Measurements from ENCODE around the gene GRHPR. TPM values are rescaled to one million over a fixed set of nuclear protein-coding genes. Genes with fewer than 3 reads are reported as not detected.
A peak's percentile ranks its signal among the peaks of the same experiment; 100 is the strongest.

GRHPR gene
- total and polyA plus RNA-seq, 7 donors, result 72.2 to 138 (median 100) TPM

DNA sequence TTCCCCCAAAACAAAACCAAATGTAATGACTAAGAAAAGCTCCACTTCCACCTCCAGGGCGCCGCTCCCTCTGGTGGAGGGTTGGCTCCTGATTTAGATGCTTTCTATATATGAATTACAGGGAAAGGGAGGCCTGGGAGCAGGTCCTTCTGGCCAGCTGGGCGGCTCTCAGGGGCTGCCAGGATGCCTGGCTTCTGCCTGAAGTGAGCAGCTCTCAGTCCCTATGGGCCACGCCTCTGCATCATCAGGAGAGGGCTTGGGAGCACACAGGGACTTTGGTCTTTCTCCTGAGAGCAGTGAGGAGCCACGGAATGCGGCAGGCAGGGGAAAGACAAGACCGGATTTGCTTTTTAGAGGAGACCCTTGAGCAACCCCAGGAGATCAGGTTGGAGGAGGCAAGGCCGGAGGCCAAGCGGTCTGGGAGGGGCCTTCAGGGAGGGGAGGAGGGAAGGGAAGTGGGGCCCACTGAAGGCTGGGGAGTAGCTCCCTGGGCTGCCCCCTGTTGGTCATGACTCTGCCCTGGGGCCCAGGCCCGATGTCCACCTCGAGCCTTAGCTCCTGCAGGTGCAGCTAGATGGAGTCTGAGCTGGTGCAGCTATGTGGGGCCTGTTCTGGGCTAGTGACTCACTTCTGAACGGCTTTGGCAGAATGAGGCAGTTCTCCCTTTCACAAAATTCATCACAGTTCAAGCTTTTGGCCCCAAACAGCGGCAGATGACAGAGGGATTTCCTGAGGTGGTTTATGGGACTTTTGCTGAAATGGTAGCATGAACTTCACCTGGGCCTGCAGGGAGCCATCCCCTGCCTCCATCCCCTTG is 11.3 kb upstream of the GRHPR start:
- Histone ChIP-seq H3K4me1 (peaks cover 31% of the 10 kb centered on the region), H3K4me3 (no peak overlapping the region), H3K27ac (no peak overlapping the region), H3K27me3 (ENCODE audit: insufficient read depth in 3 of 3, low read length in 2 of 3) (no peaks in the 10 kb centered on the region), H3K36me3 (ENCODE audit: insufficient read depth in 1 of 2, low read depth in 1 of 2) (no peaks in the 10 kb centered on the region), H3K9me3 (no peaks in the 10 kb centered on the region)
- intact Hi-C loops (cut with DNase I), result no loop called here
- ATAC-seq (no peak), DNase-seq (no peak)
- TF ChIP-seq, protein P1, sequence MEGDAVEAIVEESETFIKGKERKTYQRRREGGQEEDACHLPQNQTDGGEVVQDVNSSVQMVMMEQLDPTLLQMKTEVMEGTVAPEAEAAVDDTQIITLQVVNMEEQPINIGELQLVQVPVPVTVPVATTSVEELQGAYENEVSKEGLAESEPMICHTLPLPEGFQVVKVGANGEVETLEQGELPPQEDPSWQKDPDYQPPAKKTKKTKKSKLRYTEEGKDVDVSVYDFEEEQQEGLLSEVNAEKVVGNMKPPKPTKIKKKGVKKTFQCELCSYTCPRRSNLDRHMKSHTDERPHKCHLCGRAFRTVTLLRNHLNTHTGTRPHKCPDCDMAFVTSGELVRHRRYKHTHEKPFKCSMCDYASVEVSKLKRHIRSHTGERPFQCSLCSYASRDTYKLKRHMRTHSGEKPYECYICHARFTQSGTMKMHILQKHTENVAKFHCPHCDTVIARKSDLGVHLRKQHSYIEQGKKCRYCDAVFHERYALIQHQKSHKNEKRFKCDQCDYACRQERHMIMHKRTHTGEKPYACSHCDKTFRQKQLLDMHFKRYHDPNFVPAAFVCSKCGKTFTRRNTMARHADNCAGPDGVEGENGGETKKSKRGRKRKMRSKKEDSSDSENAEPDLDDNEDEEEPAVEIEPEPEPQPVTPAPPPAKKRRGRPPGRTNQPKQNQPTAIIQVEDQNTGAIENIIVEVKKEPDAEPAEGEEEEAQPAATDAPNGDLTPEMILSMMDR (IDR thresholded peaks at IDR 0.05), result no peak
- WGBS, 3 donors, result 70 to 82% (median 75%) methylated on average over 11 to 13 of the region's 13 CpGs

DNA sequence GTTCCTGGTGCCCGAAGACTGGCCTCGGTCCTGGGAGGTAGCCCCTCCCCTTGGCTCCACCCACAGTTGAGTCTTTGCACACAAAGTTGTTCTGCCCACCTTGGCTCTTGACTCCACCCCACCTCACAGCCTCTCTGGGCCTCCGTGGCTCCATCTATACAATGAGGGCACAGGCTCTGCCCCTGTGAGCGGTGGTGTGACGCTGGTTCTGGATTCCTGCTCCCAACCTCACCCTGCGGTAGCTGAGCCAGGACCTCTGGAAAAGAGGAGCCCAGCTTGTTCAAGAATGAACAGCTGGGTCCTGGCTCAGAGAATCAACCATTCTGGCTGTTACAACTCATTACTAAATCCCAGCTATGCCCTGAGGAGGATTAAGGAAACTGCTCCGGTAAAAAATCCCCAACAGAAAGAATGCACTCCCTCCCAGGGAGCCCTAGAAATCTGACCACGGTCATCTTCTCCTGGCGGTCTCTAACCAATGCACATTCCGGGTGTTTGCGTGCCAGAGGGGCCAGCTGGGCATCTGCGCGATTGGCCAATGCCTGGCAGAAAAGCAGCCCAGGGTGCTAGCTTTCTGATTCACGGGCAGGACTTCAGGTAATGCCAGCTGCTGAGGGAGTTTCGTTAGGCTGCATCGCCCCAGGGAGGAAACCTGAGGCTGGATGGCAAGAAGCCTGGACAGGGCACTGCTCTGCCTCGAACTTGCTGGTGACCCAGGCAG is 9.9 kb upstream of the GRHPR start:
- peaks cover 31% of the 10 kb centered on the region for H3K4me1 ChIP-seq
- H3K9me3 ChIP-seq, result no peaks in the 10 kb centered on the region
- peak overlapping the region; percentile 73 for H3K27ac ChIP-seq
- 22 to 39% (median 31%) methylated on average over 17 of the region's 17 CpGs for WGBS, 3 donors
- ATAC-seq (peak; percentile 84 to 86 (median 84)), DNase-seq (peak; percentile 68 to 81)
- no peak overlapping the region for H3K4me3 ChIP-seq
- H3K27me3 ChIP-seq (ENCODE audit: insufficient read depth in 3 of 3, low read length in 2 of 3), result no peaks in the 10 kb centered on the region
- TF ChIP-seq, protein P1 (IDR thresholded peaks at IDR 0.05), result no peak
- no peaks in the 10 kb centered on the region for H3K36me3 ChIP-seq (ENCODE audit: insufficient read depth in 1 of 2, low read depth in 1 of 2)
- intact Hi-C loops (cut with DNase I), result no loop called here

DNA sequence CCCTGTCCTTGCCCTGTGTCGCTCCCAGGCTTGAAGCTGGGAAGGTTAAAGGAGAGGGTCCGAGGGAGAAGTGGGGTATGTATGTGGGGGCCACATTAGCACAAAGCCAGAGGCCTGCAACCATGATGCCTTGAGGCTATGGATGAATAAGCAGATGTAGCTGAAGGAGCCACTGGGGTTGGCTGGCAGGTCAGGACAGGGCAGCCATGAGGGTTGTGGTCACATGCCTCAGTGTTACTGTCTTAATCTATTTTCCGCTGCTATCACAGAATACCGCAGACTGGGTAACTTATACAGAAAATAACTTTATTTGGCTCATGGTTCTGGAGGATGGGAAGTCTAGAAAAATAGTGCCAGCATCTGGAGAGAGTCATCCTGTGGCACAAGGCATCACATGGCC is 9.2 kb upstream of the GRHPR start:
- DNase-seq, result no peak
- Histone ChIP-seq H3K9me3 (no peaks in the 10 kb centered on the region), H3K4me1 (peaks cover 31% of the 10 kb centered on the region), H3K27ac (peak overlapping the region; percentile 73), H3K36me3 (ENCODE audit: insufficient read depth in 1 of 2, low read depth in 1 of 2) (no peaks in the 10 kb centered on the region), H3K4me3 (no peak overlapping the region), H3K27me3 (ENCODE audit: insufficient read depth in 3 of 3, low read length in 2 of 3) (no peaks in the 10 kb centered on the region)
- ATAC-seq, result peak; percentile 2 to 38 (median 7)
- intact Hi-C loops (cut with DNase I), result no loop called here
- 55 to 62% (median 60%) methylated on average over 4 of the region's 4 CpGs for WGBS, 3 donors
- TF ChIP-seq, protein P1 (IDR thresholded peaks at IDR 0.05), result no peak

DNA sequence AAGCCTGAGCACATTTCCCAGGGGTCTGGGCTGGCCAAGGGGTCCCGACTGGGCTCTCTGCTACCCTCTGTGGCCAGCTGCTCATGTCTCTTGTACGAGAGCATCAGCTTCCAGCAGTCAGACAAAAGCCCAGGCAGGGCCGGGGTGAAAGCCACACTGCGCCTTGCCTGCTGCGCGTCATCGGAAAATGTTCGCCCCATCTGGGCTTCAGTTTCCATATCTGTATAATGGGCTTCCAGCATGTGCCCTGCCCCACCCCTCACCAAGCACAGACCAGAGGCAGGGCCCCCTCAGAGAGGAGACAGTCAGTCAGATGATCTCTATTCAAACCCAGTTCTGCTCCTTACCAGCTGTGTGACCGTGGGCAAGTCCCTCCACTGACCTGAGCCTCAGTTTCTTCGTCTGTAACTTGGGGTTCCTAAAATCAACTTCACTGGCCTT is 8.0 kb upstream of the GRHPR start:
- peaks cover 31% of the 10 kb centered on the region for H3K4me1 ChIP-seq
- no peaks in the 10 kb centered on the region for H3K27me3 ChIP-seq (ENCODE audit: insufficient read depth in 3 of 3, low read length in 2 of 3)
- TF ChIP-seq, protein P1 (IDR thresholded peaks at IDR 0.05), result no peak
- WGBS, 3 donors, result 80 to 85% (median 81%) methylated on average over 10 of the region's 10 CpGs
- no peaks in the 10 kb centered on the region for H3K9me3 ChIP-seq
- H3K27ac ChIP-seq, result peak overlapping the region; percentile 21
- DNase-seq, result no peak
- H3K36me3 ChIP-seq (ENCODE audit: insufficient read depth in 1 of 2, low read depth in 1 of 2), result no peaks in the 10 kb centered on the region
- intact Hi-C loops (cut with DNase I), result no loop called here
- no peak overlapping the region for H3K4me3 ChIP-seq
- ATAC-seq, result no peak

Measured in psoas muscle (tissue), 8 donors.